ENCODE data around the gene COPS6.
A peak's percentile ranks its signal among the peaks of the same experiment; 100 is the strongest.

COPS6 gene

DNA sequence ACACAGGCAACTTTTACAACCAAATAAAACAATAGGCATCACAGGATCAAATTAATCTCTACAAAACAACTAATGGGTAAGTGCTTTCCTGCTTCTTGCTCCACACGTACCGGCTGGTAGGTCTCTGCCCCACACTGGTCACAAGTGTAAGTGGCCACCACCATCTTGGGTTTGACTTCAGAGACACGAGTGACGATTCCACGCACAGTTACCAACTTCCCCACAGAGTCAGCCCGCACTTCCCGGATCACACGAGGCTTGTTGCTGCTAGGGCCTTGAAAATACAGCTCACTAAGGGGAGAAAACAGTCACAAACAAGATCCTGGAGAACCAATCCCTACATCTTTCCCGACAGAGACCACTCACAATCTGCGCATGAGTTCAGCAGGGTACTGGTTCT is 10.1 kb downstream of the COPS6 start:
- H3K27ac Mint-ChIP-seq (ENCODE audit: low read depth) = peak overlapping the region; percentile 97
- no peaks in the 10 kb centered on the region for H3K27me3 Mint-ChIP-seq
- H3K9me3 Mint-ChIP-seq = no peaks in the 10 kb centered on the region
- DNase-seq (ENCODE audit: low spot score in 2 of 2) (no peak), ATAC-seq (replicated peaks; ENCODE audit: extremely low read depth, poor library complexity, severe bottlenecking) (no peak)
- H3K36me3 Mint-ChIP-seq (ENCODE audit: insufficient read depth) = peaks cover 63% of the 10 kb centered on the region
- H3K4me1 Mint-ChIP-seq = peaks cover 37% of the 10 kb centered on the region
- peak overlapping the region; percentile 94 for H3K4me3 Mint-ChIP-seq

DNA sequence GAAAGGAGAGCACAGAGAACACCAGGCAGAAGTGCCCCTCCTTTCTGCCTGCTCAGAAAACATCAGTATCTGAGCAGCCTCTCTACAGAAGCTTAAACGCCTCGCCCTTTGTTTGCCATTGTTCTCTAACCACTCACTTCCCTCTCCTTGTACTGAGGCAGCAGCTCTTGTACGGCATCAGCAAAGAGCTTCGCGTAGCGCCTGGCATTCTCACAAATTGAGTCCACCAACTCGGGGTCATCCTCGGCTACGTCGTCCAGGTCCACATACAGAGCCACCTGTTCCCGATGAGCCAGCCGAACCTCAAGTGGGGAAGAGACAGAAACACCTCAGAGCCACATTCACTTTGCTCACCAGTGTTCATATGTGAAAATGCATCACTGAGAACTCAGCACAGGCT is 10.7 kb downstream of the COPS6 start:
- H3K4me3 Mint-ChIP-seq = peak overlapping the region; percentile 94
- no peaks in the 10 kb centered on the region for H3K27me3 Mint-ChIP-seq
- no peaks in the 10 kb centered on the region for H3K9me3 Mint-ChIP-seq
- H3K36me3 Mint-ChIP-seq (ENCODE audit: insufficient read depth) = peaks cover 60% of the 10 kb centered on the region
- peak overlapping the region; percentile 97 for H3K27ac Mint-ChIP-seq (ENCODE audit: low read depth)
- no peak for ATAC-seq (replicated peaks; ENCODE audit: extremely low read depth, poor library complexity, severe bottlenecking)
- peaks cover 37% of the 10 kb centered on the region for H3K4me1 Mint-ChIP-seq
- no peak for DNase-seq (ENCODE audit: low spot score in 2 of 2)

DNA sequence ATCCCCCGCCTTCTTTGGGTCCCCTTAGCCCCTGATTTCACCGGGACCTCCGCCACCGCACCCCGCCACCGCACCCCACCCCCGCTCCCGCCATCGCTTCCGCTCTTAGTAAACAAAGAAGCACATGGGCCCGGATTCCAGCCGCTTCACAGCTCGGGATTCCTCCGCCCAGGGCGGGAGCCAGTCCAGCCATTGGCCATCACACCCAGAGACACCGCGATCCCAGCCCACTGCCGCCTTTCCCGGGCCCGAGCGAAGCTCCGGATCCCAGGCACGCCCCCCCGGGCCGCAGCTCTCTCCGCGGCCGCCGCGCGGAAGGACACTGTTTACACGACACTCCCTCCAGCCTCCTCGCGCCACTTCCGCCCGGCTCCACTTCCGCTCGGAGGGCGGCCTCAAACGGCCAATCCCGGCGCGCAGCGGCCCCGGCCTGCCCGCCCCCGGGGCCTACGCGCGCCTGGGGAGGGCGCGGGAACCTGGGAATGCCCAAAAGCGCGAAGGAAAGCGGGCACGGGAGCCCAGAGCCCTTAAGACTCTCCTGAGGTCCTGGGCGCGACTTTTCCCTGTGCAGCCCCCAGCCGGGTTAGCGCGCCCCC is 11.7 kb downstream of the COPS6 start:
- Mint-ChIP-seq H3K4me1 (peaks cover 37% of the 10 kb centered on the region), H3K9me3 (no peaks in the 10 kb centered on the region), H3K27ac (ENCODE audit: low read depth) (peak overlapping the region; percentile 97), H3K27me3 (no peaks in the 10 kb centered on the region), H3K4me3 (peak overlapping the region; percentile 94), H3K36me3 (ENCODE audit: insufficient read depth) (peaks cover 57% of the 10 kb centered on the region)
- ATAC-seq (replicated peaks; ENCODE audit: extremely low read depth, poor library complexity, severe bottlenecking) (peak; percentile 84), DNase-seq (ENCODE audit: low spot score in 2 of 2) (peak; percentile 82 to 86)

DNA sequence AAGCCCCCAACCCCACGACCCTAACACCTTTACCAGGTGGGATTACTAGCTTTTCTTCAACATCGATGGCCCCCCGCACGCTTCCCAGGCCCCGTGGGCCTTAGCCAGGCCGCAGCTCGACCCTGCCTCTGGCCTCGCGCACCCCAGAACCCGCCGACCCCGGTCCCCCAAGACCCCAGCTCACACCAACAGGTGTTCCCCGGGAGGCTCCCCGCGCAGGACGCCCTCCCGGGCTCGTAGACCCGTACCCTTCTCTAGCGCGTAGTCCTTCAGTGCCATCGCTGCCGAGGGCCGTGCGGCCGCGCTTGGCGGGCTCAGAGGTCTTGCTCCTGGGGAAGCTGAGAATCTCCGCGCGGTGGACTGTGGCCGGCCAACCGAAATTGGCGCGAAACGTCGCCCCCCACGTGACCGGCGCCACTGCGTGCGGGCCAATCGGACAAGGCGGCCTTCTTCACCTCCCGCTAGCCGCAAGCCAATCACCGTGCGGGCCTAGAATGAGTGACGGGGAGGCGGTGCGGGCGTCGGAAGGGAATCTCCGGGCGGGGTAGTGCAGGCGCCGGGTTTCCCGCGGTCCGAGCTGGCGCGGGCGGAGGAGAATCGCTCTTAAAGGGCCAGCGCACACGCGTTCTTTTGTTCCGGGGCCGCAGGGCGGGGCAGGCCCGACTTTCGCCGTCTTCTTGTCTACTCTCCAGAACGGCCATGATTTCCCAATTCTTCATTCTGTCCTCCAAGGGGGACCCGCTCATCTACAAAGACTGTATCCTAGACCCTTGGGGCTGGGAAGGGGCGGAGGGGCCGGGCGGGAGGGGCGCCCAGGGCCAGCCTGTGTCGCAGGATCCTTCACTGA is 12.5 kb downstream of the COPS6 start, which contains the start of the genes AP4M1 and MCM7:
AP4M1 (plus strand) TSS at position 628 of the 847 bp plus-strand sequence; CDS start at position 700, 72 bp downstream.
MCM7 (minus strand) TSS at position 382 of the 847 bp plus-strand sequence; CDS start at position 279, 103 bp downstream.
- ATAC-seq (replicated peaks; ENCODE audit: extremely low read depth, poor library complexity, severe bottlenecking) (peak; percentile 91), DNase-seq (ENCODE audit: low spot score in 2 of 2) (peak; percentile 87 to 91)
- Mint-ChIP-seq H3K36me3 (ENCODE audit: insufficient read depth) (peaks cover 55% of the 10 kb centered on the region), H3K27me3 (no peaks in the 10 kb centered on the region), H3K27ac (ENCODE audit: low read depth) (peak within 1 kb of the TSS; percentile 97), H3K4me3 (peak within 1 kb of the TSS; percentile 94), H3K4me1 (peaks cover 37% of the 10 kb centered on the region), H3K9me3 (no peaks in the 10 kb centered on the region)

DNA sequence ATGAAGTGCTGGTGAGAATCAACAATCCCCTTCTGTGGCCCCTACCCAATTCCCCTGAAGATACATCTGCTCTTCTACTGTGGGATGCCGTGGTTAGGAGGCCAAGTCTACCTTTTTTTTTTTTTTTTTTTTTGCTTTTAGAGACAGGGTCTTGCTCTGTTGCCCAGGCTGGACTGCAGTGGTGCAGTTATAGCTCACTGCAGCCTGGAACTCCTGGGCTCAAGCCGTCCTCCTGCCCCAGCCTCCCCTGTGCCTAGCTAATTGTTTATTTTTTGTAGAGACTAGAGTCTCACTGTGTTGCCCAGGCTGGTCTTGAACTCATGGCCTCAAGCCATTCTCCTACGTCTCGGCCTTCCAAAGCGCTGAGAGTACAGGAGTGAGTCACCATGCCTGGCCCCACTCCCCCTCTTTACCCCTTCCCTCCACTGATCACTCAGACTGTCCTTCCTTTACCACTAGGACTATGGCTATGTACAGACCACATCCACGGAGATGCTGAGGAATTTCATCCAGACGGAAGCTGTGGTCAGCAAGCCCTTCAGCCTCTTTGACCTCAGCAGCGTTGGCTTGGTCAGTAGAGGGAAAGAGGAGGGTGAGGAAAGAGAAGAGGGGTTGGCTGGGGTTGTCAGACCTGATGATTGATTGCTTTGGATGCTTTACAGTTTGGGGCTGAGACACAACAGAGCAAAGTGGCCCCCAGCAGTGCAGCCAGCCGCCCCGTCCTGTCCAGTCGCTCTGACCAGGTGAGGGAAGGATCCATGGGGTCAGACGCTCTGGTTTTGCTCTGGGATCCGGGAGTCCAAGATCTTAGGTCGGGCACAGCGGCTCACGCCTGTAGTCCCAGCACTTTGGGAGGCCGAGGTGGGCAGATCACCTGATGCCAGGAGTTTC is 14.4 kb downstream of the COPS6 start:
- Mint-ChIP-seq H3K4me3 (peak overlapping the region; percentile 94), H3K9me3 (no peaks in the 10 kb centered on the region), H3K27ac (ENCODE audit: low read depth) (peak overlapping the region; percentile 29), H3K27me3 (no peaks in the 10 kb centered on the region), H3K36me3 (ENCODE audit: insufficient read depth) (peaks cover 47% of the 10 kb centered on the region), H3K4me1 (peaks cover 27% of the 10 kb centered on the region)
- ATAC-seq (replicated peaks; ENCODE audit: extremely low read depth, poor library complexity, severe bottlenecking) (no peak), DNase-seq (ENCODE audit: low spot score in 2 of 2) (no peak)

DNA sequence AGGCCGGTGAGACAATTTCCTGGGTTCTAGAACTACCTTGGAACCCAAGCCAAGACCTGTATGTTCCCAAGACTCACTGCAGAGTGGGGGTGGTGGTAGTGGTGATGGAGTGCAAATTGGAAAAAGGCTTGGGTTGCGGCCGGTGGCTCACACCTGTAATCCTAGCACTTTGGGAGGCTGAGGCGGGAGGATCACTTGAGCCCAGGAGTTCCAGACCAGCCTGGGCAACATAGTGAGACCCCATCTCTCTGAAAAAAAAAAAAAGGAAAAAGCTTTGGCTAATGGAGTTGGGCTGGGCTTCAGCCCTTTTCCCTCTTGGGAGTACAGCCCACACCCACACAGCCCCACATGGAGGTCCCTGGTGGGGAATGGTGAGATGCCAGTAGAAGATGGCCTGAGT is 16.8 kb downstream of the COPS6 start:
- no peak for DNase-seq (ENCODE audit: low spot score in 2 of 2)
- H3K4me3 Mint-ChIP-seq = no peak overlapping the region
- ATAC-seq (replicated peaks; ENCODE audit: extremely low read depth, poor library complexity, severe bottlenecking) = no peak
- H3K4me1 Mint-ChIP-seq = peaks cover 5% of the 10 kb centered on the region
- no peaks in the 10 kb centered on the region for H3K27me3 Mint-ChIP-seq
- no peak overlapping the region for H3K27ac Mint-ChIP-seq (ENCODE audit: low read depth)
- H3K9me3 Mint-ChIP-seq = no peaks in the 10 kb centered on the region
- H3K36me3 Mint-ChIP-seq (ENCODE audit: insufficient read depth) = peaks cover 35% of the 10 kb centered on the region

DNA sequence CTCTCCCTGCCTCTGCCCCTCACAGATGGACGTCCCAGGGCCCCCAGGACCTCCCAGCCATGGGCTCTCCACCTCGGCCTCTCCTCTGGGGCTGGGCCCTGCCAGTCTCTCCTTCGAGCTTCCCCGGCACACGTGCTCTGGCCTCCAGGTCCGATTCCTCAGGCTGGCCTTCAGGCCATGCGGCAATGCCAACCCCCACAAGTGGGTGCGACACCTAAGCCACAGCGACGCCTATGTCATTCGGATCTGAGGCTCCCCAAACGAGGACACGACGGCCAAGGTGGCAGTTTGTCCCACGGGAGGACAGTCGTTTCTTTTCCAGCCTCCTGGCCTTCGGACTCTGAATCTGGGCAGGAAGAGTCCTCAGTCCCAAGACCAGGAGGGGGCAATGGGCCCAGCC is 17.9 kb downstream of the COPS6 start:
- Mint-ChIP-seq H3K4me1 (peaks cover 5% of the 10 kb centered on the region), H3K36me3 (ENCODE audit: insufficient read depth) (peaks cover 37% of the 10 kb centered on the region), H3K9me3 (no peaks in the 10 kb centered on the region), H3K27me3 (no peaks in the 10 kb centered on the region), H3K27ac (ENCODE audit: low read depth) (no peak overlapping the region), H3K4me3 (no peak overlapping the region)
- no peak for ATAC-seq (replicated peaks; ENCODE audit: extremely low read depth, poor library complexity, severe bottlenecking)
- DNase-seq (ENCODE audit: low spot score in 2 of 2) = no peak

DNA sequence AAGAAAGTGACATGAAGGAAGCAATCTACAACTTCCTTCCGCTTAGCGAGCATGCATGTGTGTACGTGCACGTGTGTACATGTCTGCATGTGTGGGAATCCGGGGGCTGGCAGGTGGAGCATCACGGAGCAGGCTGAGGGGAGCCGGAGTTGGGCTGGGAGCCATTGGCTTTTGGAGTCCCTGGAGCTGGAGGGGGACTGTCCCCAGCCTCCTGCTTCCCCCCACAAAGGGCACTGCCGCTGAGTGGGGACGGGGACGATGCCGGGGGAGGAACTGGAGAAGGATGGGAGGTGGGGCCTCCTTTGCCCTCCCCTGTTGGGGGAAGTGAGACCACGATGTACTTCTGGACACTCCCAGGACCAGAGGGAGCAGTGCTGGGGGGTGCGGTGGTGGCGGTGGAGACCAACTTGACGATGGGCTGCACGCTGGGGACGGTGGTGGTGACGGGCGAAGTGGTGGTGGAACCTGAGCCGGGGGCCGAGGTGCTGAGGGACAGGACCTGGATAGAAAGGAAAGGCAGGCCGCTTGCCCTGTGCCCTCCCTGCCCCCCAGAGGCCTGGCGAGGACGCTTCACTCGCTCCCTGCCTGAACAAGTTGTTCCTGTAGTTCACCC is 18.5 kb downstream of the COPS6 start:
- Mint-ChIP-seq H3K4me3 (no peak overlapping the region), H3K27ac (ENCODE audit: low read depth) (no peak overlapping the region), H3K4me1 (peaks cover 5% of the 10 kb centered on the region), H3K9me3 (no peaks in the 10 kb centered on the region), H3K27me3 (no peaks in the 10 kb centered on the region), H3K36me3 (ENCODE audit: insufficient read depth) (peaks cover 35% of the 10 kb centered on the region)
- ATAC-seq (replicated peaks; ENCODE audit: extremely low read depth, poor library complexity, severe bottlenecking) (no peak), DNase-seq (ENCODE audit: low spot score in 2 of 2) (no peak)

DNA sequence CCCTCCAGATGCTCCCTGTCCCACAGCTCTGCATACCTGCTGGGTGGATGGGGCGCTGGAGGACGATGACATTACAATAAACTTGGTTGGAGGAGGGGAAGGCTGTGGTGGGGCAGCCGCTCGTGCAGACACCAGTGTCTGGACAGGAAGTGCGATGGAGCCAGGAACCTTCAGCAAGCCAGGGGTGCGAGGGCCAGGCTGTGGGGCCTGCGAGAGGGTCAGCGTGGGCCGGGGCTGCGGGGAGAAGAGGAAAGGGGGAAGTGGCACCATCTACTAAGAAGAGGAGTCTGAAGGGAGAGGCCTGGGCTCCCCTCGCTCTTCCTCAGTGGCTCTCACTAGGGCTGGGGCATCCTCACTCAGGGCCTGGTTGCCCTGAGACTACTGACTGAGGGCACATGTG is 19.1 kb downstream of the COPS6 start:
- Mint-ChIP-seq H3K4me3 (no peak overlapping the region), H3K27ac (ENCODE audit: low read depth) (no peak overlapping the region), H3K9me3 (no peaks in the 10 kb centered on the region), H3K4me1 (no peaks in the 10 kb centered on the region), H3K27me3 (no peaks in the 10 kb centered on the region), H3K36me3 (ENCODE audit: insufficient read depth) (peaks cover 41% of the 10 kb centered on the region)
- DNase-seq (ENCODE audit: low spot score in 2 of 2) = no peak
- no peak for ATAC-seq (replicated peaks; ENCODE audit: extremely low read depth, poor library complexity, severe bottlenecking)

DNA sequence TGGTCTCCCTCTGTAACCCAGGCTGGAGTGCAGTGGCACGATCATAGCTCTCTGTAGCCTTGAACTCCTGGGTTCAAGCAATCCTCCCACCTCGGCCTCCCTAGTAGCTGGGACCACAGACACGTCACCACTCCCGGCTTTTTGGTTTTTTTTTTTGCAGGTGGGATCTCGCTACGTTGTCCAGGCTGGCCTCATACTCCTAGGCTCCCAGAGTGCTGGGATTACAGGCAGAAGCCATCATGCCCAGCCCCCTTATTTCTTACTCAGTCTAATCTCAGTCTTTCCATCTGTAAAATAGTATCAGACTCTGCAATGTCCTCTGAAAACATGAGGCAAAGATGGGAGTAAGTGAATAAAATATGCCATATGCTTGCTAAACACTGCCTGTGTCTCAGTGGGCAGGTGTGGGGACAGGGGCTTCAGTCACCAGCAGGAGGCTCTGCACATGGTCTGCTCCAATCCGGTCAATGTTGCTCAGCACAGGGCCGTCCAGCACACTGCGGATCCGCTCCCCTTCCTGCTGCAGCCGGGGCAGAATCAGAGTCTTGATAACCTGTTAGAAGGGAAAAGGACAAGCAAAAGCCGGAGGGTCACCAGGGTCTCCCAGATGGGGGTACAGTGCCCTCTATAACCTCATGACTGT is 20.9 kb downstream of the COPS6 start:
- Mint-ChIP-seq H3K27me3 (no peaks in the 10 kb centered on the region), H3K9me3 (no peaks in the 10 kb centered on the region), H3K36me3 (ENCODE audit: insufficient read depth) (peaks cover 44% of the 10 kb centered on the region), H3K4me1 (no peaks in the 10 kb centered on the region), H3K4me3 (no peak overlapping the region), H3K27ac (ENCODE audit: low read depth) (no peak overlapping the region)
- no peak for ATAC-seq (replicated peaks; ENCODE audit: extremely low read depth, poor library complexity, severe bottlenecking)
- DNase-seq (ENCODE audit: low spot score in 2 of 2) = no peak

DNA sequence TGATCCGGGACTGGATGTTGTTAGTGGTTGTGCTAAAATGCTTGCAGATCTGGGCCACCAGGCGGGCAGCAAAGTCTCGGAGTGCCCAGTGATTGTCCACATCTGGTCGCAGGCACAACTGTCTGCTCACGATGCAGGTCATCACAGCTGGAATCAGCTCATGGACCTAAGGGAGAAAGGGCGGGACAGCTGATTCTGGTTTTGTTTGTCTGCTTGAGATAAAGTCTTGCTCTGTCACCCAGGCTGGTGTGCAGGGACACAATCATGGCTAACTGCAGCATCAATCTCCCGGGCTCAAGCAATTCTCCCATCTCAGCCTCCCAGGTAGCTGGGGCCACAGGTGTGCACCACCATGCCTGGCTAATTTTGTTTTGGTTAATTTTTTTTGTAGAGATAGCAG is 22.4 kb downstream of the COPS6 start:
- Mint-ChIP-seq H3K27ac (ENCODE audit: low read depth) (no peak overlapping the region), H3K27me3 (no peaks in the 10 kb centered on the region), H3K4me1 (no peaks in the 10 kb centered on the region), H3K4me3 (no peak overlapping the region), H3K9me3 (no peaks in the 10 kb centered on the region), H3K36me3 (ENCODE audit: insufficient read depth) (peaks cover 43% of the 10 kb centered on the region)
- no peak for ATAC-seq (replicated peaks; ENCODE audit: extremely low read depth, poor library complexity, severe bottlenecking)
- DNase-seq (ENCODE audit: low spot score in 2 of 2) = no peak

DNA sequence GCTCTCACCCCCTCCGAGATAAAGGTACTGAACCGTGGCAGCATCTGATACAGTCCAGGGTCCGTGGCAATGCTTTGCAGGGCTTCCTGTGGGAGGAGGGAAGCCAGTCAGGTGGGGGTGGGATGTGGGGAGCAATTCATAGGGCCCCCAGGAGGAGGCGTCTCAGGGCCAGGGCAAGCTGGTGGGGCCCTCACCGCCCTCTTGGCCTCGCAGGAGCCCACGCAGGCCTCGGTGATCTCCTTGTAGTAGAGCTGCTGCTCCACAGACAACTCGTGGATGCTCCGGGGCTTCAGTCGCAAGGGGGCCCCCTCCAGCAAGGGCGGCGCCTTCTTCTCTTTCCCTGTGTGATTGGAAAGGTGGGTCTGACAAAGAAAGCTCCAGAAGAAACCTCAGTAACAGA is 23.1 kb downstream of the COPS6 start:
- no peaks in the 10 kb centered on the region for H3K9me3 Mint-ChIP-seq
- peaks cover 41% of the 10 kb centered on the region for H3K36me3 Mint-ChIP-seq (ENCODE audit: insufficient read depth)
- ATAC-seq (replicated peaks; ENCODE audit: extremely low read depth, poor library complexity, severe bottlenecking) = no peak
- no peak overlapping the region for H3K27ac Mint-ChIP-seq (ENCODE audit: low read depth)
- no peaks in the 10 kb centered on the region for H3K4me1 Mint-ChIP-seq
- no peak for DNase-seq (ENCODE audit: low spot score in 2 of 2)
- no peaks in the 10 kb centered on the region for H3K27me3 Mint-ChIP-seq
- no peak overlapping the region for H3K4me3 Mint-ChIP-seq
